Astrocyte (in vitro differentiated cells and primary cell): Measurements from ENCODE around the gene ACHE. TPM values are rescaled to one million over a fixed set of nuclear protein-coding genes. Genes with fewer than 3 reads are reported as not detected.
A peak's percentile ranks its signal among the peaks of the same experiment; 100 is the strongest.

Experiments used
- DNase-seq: peaks from one replicate; pipeline ENCODE4 v3.0.0-alpha.2; 2010; ENCODE audit warnings: low read depth
- FAIRE-seq: peaks from 2 replicates; lab custom pipeline; 2011; peaks lifted over from hg19 to GRCh38; lab: Jason Lieb, UNC
- H2AFZ ChIP-seq: 2 replicates; pipeline ENCODE4 v1.6.0; 2012; ENCODE audit warnings: low read depth, low read length, inconsistent platforms
- H3K27ac ChIP-seq: 2 replicates; pipeline ENCODE4 v1.5.1; 2011; ENCODE audit warnings: low read depth, low read length, inconsistent platforms
- H3K27me3 ChIP-seq: 2 replicates; pipeline ENCODE4 v1.6.0; 2011; ENCODE audit warnings: low read length, inconsistent platforms; ENCODE audit not compliant: insufficient read depth
- H3K36me3 ChIP-seq: 2 replicates; pipeline ENCODE4 v1.5.1; 2011; ENCODE audit warnings: low read length, inconsistent platforms; ENCODE audit not compliant: insufficient read depth
- H3K4me1 ChIP-seq: 2 replicates; pipeline ENCODE4 v1.5.1; 2011; ENCODE audit warnings: low read length, inconsistent platforms; ENCODE audit not compliant: insufficient read depth
- H3K4me2 ChIP-seq: 2 replicates; pipeline ENCODE4 v1.6.0; 2012; ENCODE audit warnings: low read length, inconsistent platforms
- H3K4me3 ChIP-seq: 2 replicates; pipeline ENCODE4 v1.5.1; 2011; ENCODE audit warnings: low read depth, mild to moderate bottlenecking, low read length, inconsistent platforms; ENCODE audit not compliant: insufficient read depth
- H3K79me2 ChIP-seq: 2 replicates; pipeline ENCODE4 v1.6.0; 2012; ENCODE audit warnings: mild to moderate bottlenecking, low read length, inconsistent platforms; ENCODE audit not compliant: insufficient read depth
- H3K9ac ChIP-seq: 2 replicates; pipeline ENCODE4 v1.6.0; 2012; ENCODE audit warnings: mild to moderate bottlenecking, low read length, inconsistent platforms
- H3K9me3 ChIP-seq: 2 replicates; pipeline ENCODE4 v1.5.1; 2012; ENCODE audit warnings: low read depth, mild to moderate bottlenecking, low read length, inconsistent platforms; ENCODE audit not compliant: insufficient read depth
- H4K20me1 ChIP-seq: 2 replicates; pipeline ENCODE4 v1.6.0; 2012; ENCODE audit warnings: low read length, inconsistent platforms; ENCODE audit not compliant: insufficient read depth
- H3K27ac Mint-ChIP-seq: one replicate; pipeline ENCODE4 v1.8.0; 2021; ENCODE audit warnings: mild to moderate bottlenecking, mixed read lengths; ENCODE audit not compliant: unreplicated experiment
- H3K27me3 Mint-ChIP-seq: one replicate; pipeline ENCODE4 v1.8.0; 2021; ENCODE audit warnings: low read depth, mixed read lengths; ENCODE audit not compliant: unreplicated experiment
- H3K36me3 Mint-ChIP-seq: one replicate; pipeline ENCODE4 v1.8.0; 2021; ENCODE audit warnings: low read depth, mixed read lengths; ENCODE audit not compliant: unreplicated experiment
- H3K4me1 Mint-ChIP-seq: one replicate; pipeline ENCODE4 v1.8.0; 2021; ENCODE audit warnings: low read depth, mixed read lengths; ENCODE audit not compliant: unreplicated experiment
- H3K4me3 Mint-ChIP-seq: one replicate; pipeline ENCODE4 v1.8.0; 2021; ENCODE audit warnings: mild to moderate bottlenecking, moderate library complexity, mixed read lengths; ENCODE audit not compliant: unreplicated experiment
- H3K9me3 Mint-ChIP-seq: one replicate; pipeline ENCODE4 v1.8.0; 2021; ENCODE audit warnings: mild to moderate bottlenecking, mixed read lengths; ENCODE audit not compliant: unreplicated experiment
- EZH2 ChIP-seq: IDR thresholded peaks from 2 replicates; pipeline ENCODE4 v1.6.1; 2012; ENCODE audit warnings: mild to moderate bottlenecking, low read length, inconsistent platforms; ENCODE audit not compliant: insufficient read depth
- total RNA-seq: library from RNA; stranded (reverse); gene quantifications from 2 replicates; pipeline ENCODE4 v1.2.1, GENCODE V29; 2021
- TF ChIP-seq, protein P1 (sequence below): IDR thresholded peaks from 2 replicates; pipeline ENCODE4 v1.5.1; 2011; ENCODE audit warnings: low read depth, mild to moderate bottlenecking, inconsistent platforms, low read length, moderate library complexity; ENCODE audit not compliant: insufficient read depth

ACHE gene
- total RNA-seq, 1 donor from 2014 or later, result 18.9 TPM

DNA sequence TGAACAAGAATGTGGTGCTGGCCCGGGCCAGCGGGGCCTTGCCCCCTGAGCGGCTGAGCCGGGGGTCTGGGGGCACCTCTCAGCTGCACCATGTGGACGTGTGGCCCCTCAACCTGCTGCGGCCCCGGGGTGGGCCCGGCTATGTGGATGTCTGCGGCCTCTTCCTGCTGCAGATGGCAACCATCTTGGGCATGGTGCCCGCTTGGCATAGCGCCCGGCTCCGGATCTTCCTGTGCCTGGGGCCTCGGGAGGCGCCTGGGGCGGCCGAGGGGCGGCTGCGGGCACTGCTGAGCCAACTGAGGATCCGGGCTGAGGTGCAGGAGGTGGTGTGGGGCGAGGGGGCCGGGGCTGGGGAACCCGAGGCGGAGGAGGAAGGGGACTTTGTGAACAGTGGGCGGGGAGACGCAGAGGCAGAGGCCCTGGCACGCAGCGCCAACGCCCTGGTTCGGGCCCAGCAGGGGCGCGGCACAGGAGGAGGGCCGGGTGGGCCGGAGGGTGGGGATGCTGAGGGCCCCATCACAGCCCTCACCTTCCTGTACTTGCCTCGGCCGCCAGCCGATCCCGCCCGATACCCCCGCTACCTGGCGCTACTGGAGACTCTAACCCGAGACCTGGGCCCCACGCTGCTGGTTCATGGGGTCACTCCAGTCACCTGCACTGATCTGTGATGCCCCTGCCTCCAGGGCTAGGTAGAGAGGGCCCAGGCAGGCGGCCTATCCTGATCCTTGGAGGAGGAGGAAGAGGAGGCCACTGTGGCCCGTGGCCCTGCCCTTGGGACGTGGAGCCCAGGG lies 29.6 kb downstream of the ACHE start:
- H3K79me2 ChIP-seq, result peaks cover 44% of the 10 kb centered on the region
- peaks cover 9% of the 10 kb centered on the region for H4K20me1 ChIP-seq
- no peaks in the 10 kb centered on the region for H3K27me3 Mint-ChIP-seq
- H2AFZ ChIP-seq, result no peak overlapping the region
- H3K27ac ChIP-seq, result peak overlapping the region; percentile 95
- no peaks in the 10 kb centered on the region for H3K27me3 ChIP-seq
- peaks cover 7% of the 10 kb centered on the region for H3K36me3 ChIP-seq
- peaks cover 20% of the 10 kb centered on the region for H3K36me3 Mint-ChIP-seq
- H3K4me3 ChIP-seq, result peak overlapping the region; percentile 85
- FAIRE-seq (no peak), DNase-seq (no peak)
- peak overlapping the region; percentile 98 for H3K9ac ChIP-seq
- H3K4me2 ChIP-seq, result peak overlapping the region; percentile 97
- no peak for TF ChIP-seq EZH2
- TF ChIP-seq, protein P1, sequence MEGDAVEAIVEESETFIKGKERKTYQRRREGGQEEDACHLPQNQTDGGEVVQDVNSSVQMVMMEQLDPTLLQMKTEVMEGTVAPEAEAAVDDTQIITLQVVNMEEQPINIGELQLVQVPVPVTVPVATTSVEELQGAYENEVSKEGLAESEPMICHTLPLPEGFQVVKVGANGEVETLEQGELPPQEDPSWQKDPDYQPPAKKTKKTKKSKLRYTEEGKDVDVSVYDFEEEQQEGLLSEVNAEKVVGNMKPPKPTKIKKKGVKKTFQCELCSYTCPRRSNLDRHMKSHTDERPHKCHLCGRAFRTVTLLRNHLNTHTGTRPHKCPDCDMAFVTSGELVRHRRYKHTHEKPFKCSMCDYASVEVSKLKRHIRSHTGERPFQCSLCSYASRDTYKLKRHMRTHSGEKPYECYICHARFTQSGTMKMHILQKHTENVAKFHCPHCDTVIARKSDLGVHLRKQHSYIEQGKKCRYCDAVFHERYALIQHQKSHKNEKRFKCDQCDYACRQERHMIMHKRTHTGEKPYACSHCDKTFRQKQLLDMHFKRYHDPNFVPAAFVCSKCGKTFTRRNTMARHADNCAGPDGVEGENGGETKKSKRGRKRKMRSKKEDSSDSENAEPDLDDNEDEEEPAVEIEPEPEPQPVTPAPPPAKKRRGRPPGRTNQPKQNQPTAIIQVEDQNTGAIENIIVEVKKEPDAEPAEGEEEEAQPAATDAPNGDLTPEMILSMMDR, result no peak
- H3K9me3 Mint-ChIP-seq, result no peaks in the 10 kb centered on the region
- H3K27ac Mint-ChIP-seq, result no peak overlapping the region
- peaks cover 36% of the 10 kb centered on the region for H3K4me1 ChIP-seq
- no peak overlapping the region for H3K4me3 Mint-ChIP-seq
- no peaks in the 10 kb centered on the region for H3K9me3 ChIP-seq
- H3K4me1 Mint-ChIP-seq, result peaks cover 7% of the 10 kb centered on the region

DNA sequence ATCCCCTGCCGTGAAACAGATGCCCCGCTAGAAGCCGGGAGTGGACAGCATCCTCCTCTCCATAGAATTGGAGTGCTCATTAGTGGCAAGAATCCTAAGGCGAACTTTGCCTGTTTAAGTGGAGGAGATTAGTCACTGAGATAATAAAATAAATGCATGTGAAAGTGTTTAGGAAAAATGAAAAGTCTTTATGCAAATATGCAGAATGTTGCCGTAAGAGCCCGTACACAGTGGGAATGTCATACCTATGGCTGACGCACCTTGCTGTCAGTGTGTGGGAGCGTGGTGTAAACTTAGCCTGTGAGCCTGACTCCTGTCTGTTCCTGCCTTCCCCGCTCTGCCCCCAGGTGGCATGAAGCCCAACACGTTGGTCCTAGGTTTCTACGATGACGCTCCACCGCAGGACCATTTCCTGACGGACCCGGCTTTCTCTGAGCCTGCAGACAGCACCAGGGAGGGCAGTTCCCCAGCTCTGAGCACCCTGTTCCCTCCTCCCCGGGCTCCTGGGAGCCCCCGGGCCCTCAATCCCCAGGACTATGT lies 30.2 kb downstream of the ACHE start:
- Histone ChIP-seq H3K9me3 (no peaks in the 10 kb centered on the region), H3K4me1 (peaks cover 36% of the 10 kb centered on the region), H2AFZ (no peak overlapping the region), H3K27ac (peak overlapping the region; percentile 60), H3K9ac (peak overlapping the region; percentile 29), H3K36me3 (peaks cover 4% of the 10 kb centered on the region), H3K4me2 (peak overlapping the region; percentile 48), H4K20me1 (peaks cover 4% of the 10 kb centered on the region), H3K4me3 (no peak overlapping the region), H3K27me3 (no peaks in the 10 kb centered on the region), H3K79me2 (peaks cover 37% of the 10 kb centered on the region)
- Mint-ChIP-seq H3K27ac (no peak overlapping the region), H3K36me3 (peaks cover 20% of the 10 kb centered on the region), H3K9me3 (no peaks in the 10 kb centered on the region), H3K27me3 (no peaks in the 10 kb centered on the region), H3K4me1 (peaks cover 4% of the 10 kb centered on the region), H3K4me3 (peak overlapping the region; percentile 40)
- TF ChIP-seq EZH2, result no peak
- DNase-seq, result peak; percentile 79
- no peak for FAIRE-seq

GRCh38 chr7:100864263-100864845 lies 31.3 kb downstream of the ACHE start:
- no peak overlapping the region for H3K27ac Mint-ChIP-seq

More at GRCh38 chr7:100864263-100864845, 31.3 kb downstream of the ACHE start:
- Mint-ChIP-seq H3K9me3 (no peaks in the 10 kb centered on the region), H3K4me1 (peaks cover 2% of the 10 kb centered on the region), H3K27me3 (no peaks in the 10 kb centered on the region), H3K4me3 (no peak overlapping the region), H3K36me3 (peaks cover 28% of the 10 kb centered on the region)
- no peak for FAIRE-seq
- H3K4me1 ChIP-seq, result peaks cover 36% of the 10 kb centered on the region
- H3K36me3 ChIP-seq, result peaks cover 5% of the 10 kb centered on the region
- no peak overlapping the region for H3K4me2 ChIP-seq
- no peak for TF ChIP-seq EZH2
- TF ChIP-seq, protein P1, result no peak
- no peak overlapping the region for H3K4me3 ChIP-seq
- no peak overlapping the region for H3K9ac ChIP-seq
- H4K20me1 ChIP-seq, result peaks cover under 1% of the 10 kb centered on the region
- H3K79me2 ChIP-seq, result peaks cover 28% of the 10 kb centered on the region
- no peaks in the 10 kb centered on the region for H3K9me3 ChIP-seq
- no peaks in the 10 kb centered on the region for H3K27me3 ChIP-seq
- no peak overlapping the region for H2AFZ ChIP-seq
- no peak for DNase-seq
- no peak overlapping the region for H3K27ac ChIP-seq
